ENCODE measurements around the gene TUBB3. TPM values are rescaled to one million over a fixed set of nuclear protein-coding genes. Genes with fewer than 3 reads are reported as not detected.
A peak's percentile ranks its signal among the peaks of the same experiment; 100 is the strongest.

TUBB3 gene
- total and polyA plus RNA-seq, 9 of the 15 experiments (the other 6 are each of a cell fraction or from before 2014, with no cell fraction given) = 0.18 to 12.5 (median 5.0) TPM

GRCh38 chr16:89971495-89972243 is 48.5 kb downstream of the TUBB3 start (continued):
- TF ChIP-seq, protein P1, sequence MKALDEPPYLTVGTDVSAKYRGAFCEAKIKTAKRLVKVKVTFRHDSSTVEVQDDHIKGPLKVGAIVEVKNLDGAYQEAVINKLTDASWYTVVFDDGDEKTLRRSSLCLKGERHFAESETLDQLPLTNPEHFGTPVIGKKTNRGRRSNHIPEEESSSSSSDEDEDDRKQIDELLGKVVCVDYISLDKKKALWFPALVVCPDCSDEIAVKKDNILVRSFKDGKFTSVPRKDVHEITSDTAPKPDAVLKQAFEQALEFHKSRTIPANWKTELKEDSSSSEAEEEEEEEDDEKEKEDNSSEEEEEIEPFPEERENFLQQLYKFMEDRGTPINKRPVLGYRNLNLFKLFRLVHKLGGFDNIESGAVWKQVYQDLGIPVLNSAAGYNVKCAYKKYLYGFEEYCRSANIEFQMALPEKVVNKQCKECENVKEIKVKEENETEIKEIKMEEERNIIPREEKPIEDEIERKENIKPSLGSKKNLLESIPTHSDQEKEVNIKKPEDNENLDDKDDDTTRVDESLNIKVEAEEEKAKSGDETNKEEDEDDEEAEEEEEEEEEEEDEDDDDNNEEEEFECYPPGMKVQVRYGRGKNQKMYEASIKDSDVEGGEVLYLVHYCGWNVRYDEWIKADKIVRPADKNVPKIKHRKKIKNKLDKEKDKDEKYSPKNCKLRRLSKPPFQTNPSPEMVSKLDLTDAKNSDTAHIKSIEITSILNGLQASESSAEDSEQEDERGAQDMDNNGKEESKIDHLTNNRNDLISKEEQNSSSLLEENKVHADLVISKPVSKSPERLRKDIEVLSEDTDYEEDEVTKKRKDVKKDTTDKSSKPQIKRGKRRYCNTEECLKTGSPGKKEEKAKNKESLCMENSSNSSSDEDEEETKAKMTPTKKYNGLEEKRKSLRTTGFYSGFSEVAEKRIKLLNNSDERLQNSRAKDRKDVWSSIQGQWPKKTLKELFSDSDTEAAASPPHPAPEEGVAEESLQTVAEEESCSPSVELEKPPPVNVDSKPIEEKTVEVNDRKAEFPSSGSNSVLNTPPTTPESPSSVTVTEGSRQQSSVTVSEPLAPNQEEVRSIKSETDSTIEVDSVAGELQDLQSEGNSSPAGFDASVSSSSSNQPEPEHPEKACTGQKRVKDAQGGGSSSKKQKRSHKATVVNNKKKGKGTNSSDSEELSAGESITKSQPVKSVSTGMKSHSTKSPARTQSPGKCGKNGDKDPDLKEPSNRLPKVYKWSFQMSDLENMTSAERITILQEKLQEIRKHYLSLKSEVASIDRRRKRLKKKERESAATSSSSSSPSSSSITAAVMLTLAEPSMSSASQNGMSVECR (CRISPR knock-in tag; IDR thresholded peaks at IDR 0.05) = no peak; the same call in 1 of the 2 replicates
- TF ChIP-seq L3MBTL2 (IDR thresholded peaks at IDR 0.05) = peak; percentile 78
- TF ChIP-seq, protein P2, sequence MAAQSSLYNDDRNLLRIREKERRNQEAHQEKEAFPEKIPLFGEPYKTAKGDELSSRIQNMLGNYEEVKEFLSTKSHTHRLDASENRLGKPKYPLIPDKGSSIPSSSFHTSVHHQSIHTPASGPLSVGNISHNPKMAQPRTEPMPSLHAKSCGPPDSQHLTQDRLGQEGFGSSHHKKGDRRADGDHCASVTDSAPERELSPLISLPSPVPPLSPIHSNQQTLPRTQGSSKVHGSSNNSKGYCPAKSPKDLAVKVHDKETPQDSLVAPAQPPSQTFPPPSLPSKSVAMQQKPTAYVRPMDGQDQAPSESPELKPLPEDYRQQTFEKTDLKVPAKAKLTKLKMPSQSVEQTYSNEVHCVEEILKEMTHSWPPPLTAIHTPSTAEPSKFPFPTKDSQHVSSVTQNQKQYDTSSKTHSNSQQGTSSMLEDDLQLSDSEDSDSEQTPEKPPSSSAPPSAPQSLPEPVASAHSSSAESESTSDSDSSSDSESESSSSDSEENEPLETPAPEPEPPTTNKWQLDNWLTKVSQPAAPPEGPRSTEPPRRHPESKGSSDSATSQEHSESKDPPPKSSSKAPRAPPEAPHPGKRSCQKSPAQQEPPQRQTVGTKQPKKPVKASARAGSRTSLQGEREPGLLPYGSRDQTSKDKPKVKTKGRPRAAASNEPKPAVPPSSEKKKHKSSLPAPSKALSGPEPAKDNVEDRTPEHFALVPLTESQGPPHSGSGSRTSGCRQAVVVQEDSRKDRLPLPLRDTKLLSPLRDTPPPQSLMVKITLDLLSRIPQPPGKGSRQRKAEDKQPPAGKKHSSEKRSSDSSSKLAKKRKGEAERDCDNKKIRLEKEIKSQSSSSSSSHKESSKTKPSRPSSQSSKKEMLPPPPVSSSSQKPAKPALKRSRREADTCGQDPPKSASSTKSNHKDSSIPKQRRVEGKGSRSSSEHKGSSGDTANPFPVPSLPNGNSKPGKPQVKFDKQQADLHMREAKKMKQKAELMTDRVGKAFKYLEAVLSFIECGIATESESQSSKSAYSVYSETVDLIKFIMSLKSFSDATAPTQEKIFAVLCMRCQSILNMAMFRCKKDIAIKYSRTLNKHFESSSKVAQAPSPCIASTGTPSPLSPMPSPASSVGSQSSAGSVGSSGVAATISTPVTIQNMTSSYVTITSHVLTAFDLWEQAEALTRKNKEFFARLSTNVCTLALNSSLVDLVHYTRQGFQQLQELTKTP (IDR thresholded peaks at IDR 0.05; ENCODE audit: low read depth in 1 of 2, partially characterized antibody in 2 of 2) = peak in 1 of 2 experiments; percentile 41
- TF ChIP-seq, protein P3, sequence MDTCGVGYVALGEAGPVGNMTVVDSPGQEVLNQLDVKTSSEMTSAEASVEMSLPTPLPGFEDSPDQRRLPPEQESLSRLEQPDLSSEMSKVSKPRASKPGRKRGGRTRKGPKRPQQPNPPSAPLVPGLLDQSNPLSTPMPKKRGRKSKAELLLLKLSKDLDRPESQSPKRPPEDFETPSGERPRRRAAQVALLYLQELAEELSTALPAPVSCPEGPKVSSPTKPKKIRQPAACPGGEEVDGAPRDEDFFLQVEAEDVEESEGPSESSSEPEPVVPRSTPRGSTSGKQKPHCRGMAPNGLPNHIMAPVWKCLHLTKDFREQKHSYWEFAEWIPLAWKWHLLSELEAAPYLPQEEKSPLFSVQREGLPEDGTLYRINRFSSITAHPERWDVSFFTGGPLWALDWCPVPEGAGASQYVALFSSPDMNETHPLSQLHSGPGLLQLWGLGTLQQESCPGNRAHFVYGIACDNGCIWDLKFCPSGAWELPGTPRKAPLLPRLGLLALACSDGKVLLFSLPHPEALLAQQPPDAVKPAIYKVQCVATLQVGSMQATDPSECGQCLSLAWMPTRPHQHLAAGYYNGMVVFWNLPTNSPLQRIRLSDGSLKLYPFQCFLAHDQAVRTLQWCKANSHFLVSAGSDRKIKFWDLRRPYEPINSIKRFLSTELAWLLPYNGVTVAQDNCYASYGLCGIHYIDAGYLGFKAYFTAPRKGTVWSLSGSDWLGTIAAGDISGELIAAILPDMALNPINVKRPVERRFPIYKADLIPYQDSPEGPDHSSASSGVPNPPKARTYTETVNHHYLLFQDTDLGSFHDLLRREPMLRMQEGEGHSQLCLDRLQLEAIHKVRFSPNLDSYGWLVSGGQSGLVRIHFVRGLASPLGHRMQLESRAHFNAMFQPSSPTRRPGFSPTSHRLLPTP (IDR thresholded peaks at IDR 0.05; ENCODE audit: borderline replicate concordance, extremely low read depth, insufficient read length) = no peak
- no peak for TF ChIP-seq FOXP1 (CRISPR knock-in tag; IDR thresholded peaks at IDR 0.05)
- TF ChIP-seq CEBPZ (IDR thresholded peaks at IDR 0.05; ENCODE audit: borderline replicate concordance, low read depth, low read length) = no peak
- no peak for TF ChIP-seq RFX5 (IDR thresholded peaks at IDR 0.05; ENCODE audit: low read depth, low read length)
- TF ChIP-seq, protein P4, sequence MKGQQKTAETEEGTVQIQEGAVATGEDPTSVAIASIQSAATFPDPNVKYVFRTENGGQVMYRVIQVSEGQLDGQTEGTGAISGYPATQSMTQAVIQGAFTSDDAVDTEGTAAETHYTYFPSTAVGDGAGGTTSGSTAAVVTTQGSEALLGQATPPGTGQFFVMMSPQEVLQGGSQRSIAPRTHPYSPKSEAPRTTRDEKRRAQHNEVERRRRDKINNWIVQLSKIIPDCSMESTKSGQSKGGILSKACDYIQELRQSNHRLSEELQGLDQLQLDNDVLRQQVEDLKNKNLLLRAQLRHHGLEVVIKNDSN (CRISPR knock-in tag; IDR thresholded peaks at IDR 0.05) = peak; percentile 52
- no peak for TF ChIP-seq ZNF408 (CRISPR knock-in tag; IDR thresholded peaks at IDR 0.05; ENCODE audit: low read depth)

Measured in K562 (cell line).